Nephron (organoid): ENCODE data around the gene TOM1L2.

Experiments used
- H3K27ac Mint-ChIP-seq, 3 experiments: 2 replicates each; pipeline ENCODE4 v1.8.0; 2020; ENCODE audit warnings: mixed read lengths in 3 of 3, mild to moderate bottlenecking in 2 of 3, moderate library complexity in 1 of 3
- H3K27me3 Mint-ChIP-seq: 2 replicates; pipeline ENCODE4 v1.8.0; 2021; ENCODE audit warnings: low read depth, mild to moderate bottlenecking, moderate library complexity, mixed read lengths
- H3K36me3 Mint-ChIP-seq: 2 replicates; pipeline ENCODE4 v1.8.0; 2020; ENCODE audit warnings: low read depth, mixed read lengths
- H3K4me1 Mint-ChIP-seq: 2 replicates; pipeline ENCODE4 v1.8.0; 2020; ENCODE audit warnings: mixed read lengths
- H3K4me3 Mint-ChIP-seq, 3 experiments: 2 replicates each; pipeline ENCODE4 v1.8.0; 2020; ENCODE audit warnings: mild to moderate bottlenecking in 3 of 3, mixed read lengths in 3 of 3, moderate library complexity in 2 of 3
- H3K9me3 Mint-ChIP-seq: 2 replicates; pipeline ENCODE4 v1.8.0; 2020; ENCODE audit warnings: mixed read lengths
- CTCF ChIP-seq, 3 experiments: fragments of 200-600 bp; sonication (generic); IDR thresholded peaks; one replicate each; pipeline ENCODE4 v1.5.0; 2021; ENCODE audit warnings: antibody characterized with exemption in 3 of 3; ENCODE audit not compliant: unreplicated experiment in 3 of 3

TOM1L2 gene

GRCh38 chr17:17847726-17848125 is 124.5 kb downstream of the TOM1L2 start:
- no peak overlapping the region for H3K4me3 Mint-ChIP-seq

GRCh38 chr17:17847118-17847689 is 125.0 kb downstream of the TOM1L2 start:
- Mint-ChIP-seq H3K4me1 (peaks cover 26% of the 10 kb centered on the region), H3K36me3 (no peaks in the 10 kb centered on the region), H3K9me3 (no peaks in the 10 kb centered on the region), H3K27me3 (no peaks in the 10 kb centered on the region), H3K4me3 (no peak overlapping the region), H3K27ac (no peak overlapping the region)
- TF ChIP-seq CTCF (IDR thresholded peaks at IDR 0.05; ENCODE audit: unreplicated experiment in 3 of 3), result no peak

More at GRCh38 chr17:17847726-17848125, 124.5 kb downstream of the TOM1L2 start:
- H3K9me3 Mint-ChIP-seq, result no peaks in the 10 kb centered on the region
- no peak for TF ChIP-seq CTCF (IDR thresholded peaks at IDR 0.05; ENCODE audit: unreplicated experiment in 3 of 3)
- peaks cover 26% of the 10 kb centered on the region for H3K4me1 Mint-ChIP-seq
- no peaks in the 10 kb centered on the region for H3K27me3 Mint-ChIP-seq
- no peak overlapping the region for H3K27ac Mint-ChIP-seq
- no peaks in the 10 kb centered on the region for H3K36me3 Mint-ChIP-seq

- Mint-ChIP-seq H3K36me3 (no peaks in the 10 kb centered on the region), H3K4me1 (peaks cover 22% of the 10 kb centered on the region), H3K9me3 (no peaks in the 10 kb centered on the region), H3K4me3 (no peak overlapping the region), H3K27ac (no peak overlapping the region), H3K27me3 (no peaks in the 10 kb centered on the region)
- no peak for TF ChIP-seq CTCF (IDR thresholded peaks at IDR 0.05; ENCODE audit: unreplicated experiment in 3 of 3)
These were observed 125.6 kb downstream of the TOM1L2 start for GRCh38 chr17:17846645-17847044.

- Mint-ChIP-seq H3K9me3 (no peaks in the 10 kb centered on the region), H3K4me3 (no peak overlapping the region)
These were observed 126.2 kb downstream of the TOM1L2 start for GRCh38 chr17:17846003-17846402.

GRCh38 chr17:17845046-17845775 is 127.0 kb downstream of the TOM1L2 start:
- no peak overlapping the region for H3K4me3 Mint-ChIP-seq
- TF ChIP-seq CTCF (IDR thresholded peaks at IDR 0.05; ENCODE audit: unreplicated experiment in 3 of 3), result no peak
- no peaks in the 10 kb centered on the region for H3K36me3 Mint-ChIP-seq
- no peaks in the 10 kb centered on the region for H3K9me3 Mint-ChIP-seq
- no peak overlapping the region for H3K27ac Mint-ChIP-seq
- peaks cover 15% of the 10 kb centered on the region for H3K4me1 Mint-ChIP-seq
- no peaks in the 10 kb centered on the region for H3K27me3 Mint-ChIP-seq

More at GRCh38 chr17:17846003-17846402, 126.2 kb downstream of the TOM1L2 start:
- no peak for TF ChIP-seq CTCF (IDR thresholded peaks at IDR 0.05; ENCODE audit: unreplicated experiment in 3 of 3)
- peaks cover 20% of the 10 kb centered on the region for H3K4me1 Mint-ChIP-seq
- H3K36me3 Mint-ChIP-seq, result no peaks in the 10 kb centered on the region
- no peaks in the 10 kb centered on the region for H3K27me3 Mint-ChIP-seq
- H3K27ac Mint-ChIP-seq, result no peak overlapping the region

- TF ChIP-seq CTCF (IDR thresholded peaks at IDR 0.05; ENCODE audit: unreplicated experiment in 3 of 3), result no peak
- no peak overlapping the region for H3K27ac Mint-ChIP-seq
These were observed 127.7 kb downstream of the TOM1L2 start for GRCh38 chr17:17844500-17844899.

More at GRCh38 chr17:17844500-17844899, 127.7 kb downstream of the TOM1L2 start:
- Mint-ChIP-seq H3K4me3 (no peak overlapping the region), H3K36me3 (no peaks in the 10 kb centered on the region), H3K4me1 (peaks cover 12% of the 10 kb centered on the region), H3K9me3 (no peaks in the 10 kb centered on the region), H3K27me3 (no peaks in the 10 kb centered on the region)
